Measurements from ENCODE around the gene AKAP13.

Gene AKAP13

GRCh38 chr15:85763673-85764633, 383.6 kb downstream of the AKAP13 start:
- no peak overlapping the region for H3K4me3 ChIP-seq (ENCODE audit: low read depth, low read length)
- no peak for TF ChIP-seq MYC (IDR thresholded peaks at IDR 0.05; ENCODE audit: low read depth, low read length)
- TF ChIP-seq MAX (IDR thresholded peaks at IDR 0.05; ENCODE audit: low read depth, low read length): no peak
- TF ChIP-seq POLR2A (IDR thresholded peaks at IDR 0.05; ENCODE audit: extremely low read depth, insufficient read length): no peak
- no peak for TF ChIP-seq CTCF (IDR thresholded peaks at IDR 0.05; ENCODE audit: low read depth, low read length)
- no peak for DNase-seq (ENCODE audit: low read depth)

GRCh38 chr15:85764649-85765277, 384.4 kb downstream of the AKAP13 start:
- H3K4me3 ChIP-seq (ENCODE audit: low read depth, low read length): no peak overlapping the region
- DNase-seq (ENCODE audit: low read depth): no peak
- TF ChIP-seq MAX (IDR thresholded peaks at IDR 0.05; ENCODE audit: low read depth, low read length): no peak
- no peak for TF ChIP-seq CTCF (IDR thresholded peaks at IDR 0.05; ENCODE audit: low read depth, low read length)
- no peak for TF ChIP-seq MYC (IDR thresholded peaks at IDR 0.05; ENCODE audit: low read depth, low read length)
- TF ChIP-seq POLR2A (IDR thresholded peaks at IDR 0.05; ENCODE audit: extremely low read depth, insufficient read length): no peak

- H3K4me3 ChIP-seq (ENCODE audit: low read depth, low read length): no peak overlapping the region
- no peak for TF ChIP-seq CTCF (IDR thresholded peaks at IDR 0.05; ENCODE audit: low read depth, low read length)
- TF ChIP-seq POLR2A (IDR thresholded peaks at IDR 0.05; ENCODE audit: extremely low read depth, insufficient read length): no peak
- no peak for TF ChIP-seq MYC (IDR thresholded peaks at IDR 0.05; ENCODE audit: low read depth, low read length)
- TF ChIP-seq MAX (IDR thresholded peaks at IDR 0.05; ENCODE audit: low read depth, low read length): no peak
- DNase-seq (ENCODE audit: low read depth): no peak
Observed at GRCh38 chr15:85766001-85766831, 385.8 kb downstream of the AKAP13 start.

- H3K4me3 ChIP-seq (ENCODE audit: low read depth, low read length): no peak overlapping the region
- no peak for DNase-seq (ENCODE audit: low read depth)
- no peak for TF ChIP-seq CTCF (IDR thresholded peaks at IDR 0.05; ENCODE audit: low read depth, low read length)
- no peak for TF ChIP-seq MYC (IDR thresholded peaks at IDR 0.05; ENCODE audit: low read depth, low read length)
- no peak for TF ChIP-seq MAX (IDR thresholded peaks at IDR 0.05; ENCODE audit: low read depth, low read length)
- no peak for TF ChIP-seq POLR2A (IDR thresholded peaks at IDR 0.05; ENCODE audit: extremely low read depth, insufficient read length)
Observed at GRCh38 chr15:85767785-85768529, 387.6 kb downstream of the AKAP13 start.

All from NB4 (cell line).